Stimulated activated CD4-positive, alpha-beta T cell treated with anti-CD3 and anti-CD28 coated beads, Interleukin-15, amount 100 ng/mL, for 24 hours (primary cell): ENCODE data around the gene TBCD.
"Not testable (repeated sequence)": the region's sequence is repeated elsewhere in the genome, so short reads cannot be mapped to it uniquely, and the experiment has no call there.

Experiments used
- DNase-seq: peaks from one replicate; pipeline ENCODE4 v3.0.0-alpha.2; 2020

The TBCD gene

GRCh38 chr17:82941021-82942001 is 189.4 kb downstream of the TBCD start:
- DNase-seq, result no peak

- no peak for DNase-seq
Observed at GRCh38 chr17:82942166-82943130, 190.6 kb downstream of the TBCD start.

- DNase-seq, result no peak
Observed at GRCh38 chr17:82943339-82943738, 191.5 kb downstream of the TBCD start.

DNA sequence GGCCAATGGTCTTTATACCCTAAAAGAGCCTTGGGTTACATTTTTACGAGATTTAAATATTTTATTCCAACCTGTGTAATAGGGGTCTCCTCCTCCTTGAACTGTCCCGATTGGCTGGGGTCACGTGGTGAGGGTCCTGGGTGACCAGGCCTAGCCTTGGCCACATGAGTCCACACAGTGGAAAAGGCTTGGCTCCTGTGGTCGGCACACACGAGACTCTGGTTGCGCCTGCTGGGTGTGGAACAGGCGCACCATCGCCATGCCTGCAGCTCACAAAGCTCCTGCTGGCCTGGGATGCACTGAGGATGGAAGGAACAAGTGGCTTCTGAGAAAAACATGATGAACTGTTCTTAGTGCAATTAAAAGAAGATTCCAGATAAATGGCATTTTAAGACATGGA is 191.9 kb downstream of the TBCD start:
- no peak for DNase-seq

DNA sequence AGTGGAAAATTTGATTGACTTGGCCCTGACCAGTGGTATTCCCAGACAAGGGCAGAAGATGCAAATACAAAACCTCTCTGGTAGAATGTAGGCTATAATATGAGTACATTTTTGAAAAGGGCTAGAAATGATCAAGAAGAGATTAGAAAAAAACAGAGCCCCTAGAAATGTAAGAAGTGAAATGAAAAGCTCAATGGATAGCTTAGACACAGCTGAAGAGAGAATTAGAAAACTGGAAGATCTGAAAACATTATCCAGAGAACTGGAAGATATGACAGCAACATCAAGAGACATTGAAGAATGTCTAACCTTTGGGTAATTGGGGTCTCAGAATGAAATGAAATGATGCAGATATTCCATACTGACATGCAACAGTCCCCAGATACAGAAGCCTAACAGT is 193.1 kb downstream of the TBCD start:
- DNase-seq, result no peak

GRCh38 chr17:82946081-82946480 is 194.2 kb downstream of the TBCD start:
- DNase-seq, result no peak

DNA sequence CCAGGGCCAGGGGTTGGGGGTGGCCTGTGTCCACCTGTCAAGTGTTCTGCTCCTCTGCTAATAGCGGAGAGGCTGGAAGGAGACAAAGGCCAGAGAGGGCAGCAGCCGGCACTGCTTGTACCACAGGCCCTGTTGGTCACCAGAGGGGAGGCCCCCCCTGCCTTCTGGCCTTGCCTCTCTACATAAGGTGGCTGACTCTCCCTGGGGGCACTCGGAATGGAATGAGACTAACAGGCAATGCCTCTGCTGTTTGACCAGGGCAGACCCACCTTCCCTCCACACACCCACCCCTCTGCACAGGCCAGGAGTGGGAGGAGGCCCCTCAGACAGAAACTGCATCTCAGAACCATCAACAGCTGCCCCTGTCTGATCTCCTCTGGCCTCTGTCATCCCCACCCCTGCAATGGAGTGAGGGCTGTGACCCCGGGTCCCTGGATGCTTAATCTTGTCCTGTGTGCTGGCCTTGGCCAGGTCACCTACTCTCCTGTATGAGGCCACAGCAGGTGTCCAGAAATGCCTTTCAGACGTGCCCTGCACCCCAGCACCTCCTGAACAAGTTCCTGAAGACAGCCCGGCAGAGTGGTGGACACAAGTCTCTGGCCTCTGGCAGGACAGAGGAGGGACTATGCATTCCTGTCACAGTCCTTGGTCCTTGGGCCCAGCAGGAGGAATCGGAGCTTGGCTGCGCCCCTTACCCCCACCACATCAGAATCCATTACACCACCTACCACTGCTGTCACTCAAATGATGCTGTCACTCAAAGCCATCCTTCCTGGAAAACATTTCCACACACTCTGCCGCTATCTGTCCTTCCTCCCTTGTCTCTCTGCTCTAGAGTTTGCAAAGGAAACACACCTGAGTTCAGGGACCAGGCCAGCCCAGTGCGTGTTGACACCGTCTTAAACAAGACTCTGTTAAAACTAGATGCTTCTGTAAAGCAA is 195.5 kb downstream of the TBCD start:
- no peak for DNase-seq

DNA sequence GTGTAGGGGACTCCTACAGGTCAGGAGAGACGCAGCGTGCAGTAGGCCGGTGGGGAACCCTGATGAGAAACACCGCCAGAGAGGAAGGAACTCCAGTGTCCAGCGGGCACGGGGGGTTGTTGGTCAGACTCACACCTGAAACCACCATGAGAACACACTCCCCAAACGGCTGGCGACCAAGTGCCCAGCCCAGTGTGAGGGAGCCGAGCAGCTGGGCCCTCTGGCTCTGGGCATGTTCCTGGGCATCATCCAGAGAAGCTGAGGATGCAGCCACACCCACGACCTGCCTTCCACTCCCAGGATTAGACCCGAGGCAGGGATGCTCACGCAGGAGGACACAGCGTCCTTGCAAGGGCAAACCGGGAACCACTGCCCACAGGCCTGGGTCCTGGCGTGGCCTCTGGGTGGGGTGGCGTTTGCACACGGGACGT is 196.2 kb downstream of the TBCD start:
- no peak for DNase-seq

DNA sequence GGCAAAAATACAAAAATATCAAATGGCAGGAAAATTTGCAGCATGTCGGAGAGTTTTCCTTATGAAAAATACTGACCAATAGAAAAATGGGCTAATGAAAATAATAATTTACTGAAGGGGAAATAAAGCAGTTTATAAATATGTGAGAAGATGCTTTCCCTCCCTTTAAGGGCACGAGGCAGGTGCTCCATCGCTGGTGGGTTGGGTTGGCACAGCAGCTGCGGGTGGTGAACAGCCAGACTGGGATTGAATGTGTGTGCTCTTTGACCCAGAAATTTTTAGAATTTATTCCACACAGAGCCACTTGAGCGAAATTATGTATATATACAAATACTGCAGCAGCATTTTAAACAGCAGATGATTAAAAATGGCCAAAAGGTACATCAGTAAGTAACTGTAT is 197.1 kb downstream of the TBCD start:
- no peak for DNase-seq

DNA sequence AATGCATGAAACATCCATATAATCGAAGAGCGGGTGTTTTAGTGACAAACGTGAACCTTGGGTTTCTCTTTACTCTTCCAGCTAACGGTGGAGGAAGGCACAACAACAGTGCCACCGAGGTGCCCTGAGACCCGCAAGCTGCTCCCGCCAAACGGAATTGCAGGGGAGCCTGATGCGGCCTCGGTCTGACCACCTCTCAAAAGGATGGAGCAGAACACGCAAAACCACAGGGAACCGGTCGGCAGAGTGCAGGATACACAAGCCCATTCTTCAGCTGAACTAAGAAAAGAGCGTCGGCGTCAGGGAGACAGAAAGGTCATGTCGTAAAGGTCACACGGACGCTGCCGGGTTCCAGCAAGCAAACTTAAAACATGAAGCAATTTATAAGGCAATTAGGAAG is 197.5 kb downstream of the TBCD start:
- no peak for DNase-seq

- DNase-seq, result no peak
Observed at GRCh38 chr17:82949984-82950383, 198.1 kb downstream of the TBCD start.

GRCh38 chr17:82950525-82951102 is 198.7 kb downstream of the TBCD start:
- no peak for DNase-seq

- no peak for DNase-seq
Observed at GRCh38 chr17:82952019-82952418, 200.2 kb downstream of the TBCD start.

DNA sequence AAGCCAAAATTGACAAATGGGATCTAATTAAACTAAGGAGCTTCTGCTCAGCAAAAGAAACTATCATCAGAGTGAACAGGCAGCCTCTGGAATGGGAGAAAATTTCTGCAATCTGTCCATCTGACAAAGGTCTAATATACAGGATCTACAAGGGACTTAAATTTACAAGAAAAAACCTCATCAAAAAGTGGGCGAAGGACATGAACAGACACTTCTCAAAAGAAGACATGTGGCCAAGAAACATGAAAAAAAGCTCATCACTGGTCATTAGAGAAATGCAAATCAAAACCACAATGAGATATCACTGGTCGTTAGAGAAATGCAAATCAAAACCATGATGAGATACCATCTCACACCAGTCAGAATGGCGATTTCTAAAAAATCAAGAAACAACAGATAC is 203.2 kb downstream of the TBCD start:
- DNase-seq, result not testable (repeated sequence)

- DNase-seq, result not testable (repeated sequence)
Observed at GRCh38 chr17:82955627-82956026, 203.8 kb downstream of the TBCD start.

GRCh38 chr17:82956146-82956725 is 204.4 kb downstream of the TBCD start:
- DNase-seq, result no peak

- no peak for DNase-seq
Observed at GRCh38 chr17:82956726-82957468, 205.0 kb downstream of the TBCD start.

DNA sequence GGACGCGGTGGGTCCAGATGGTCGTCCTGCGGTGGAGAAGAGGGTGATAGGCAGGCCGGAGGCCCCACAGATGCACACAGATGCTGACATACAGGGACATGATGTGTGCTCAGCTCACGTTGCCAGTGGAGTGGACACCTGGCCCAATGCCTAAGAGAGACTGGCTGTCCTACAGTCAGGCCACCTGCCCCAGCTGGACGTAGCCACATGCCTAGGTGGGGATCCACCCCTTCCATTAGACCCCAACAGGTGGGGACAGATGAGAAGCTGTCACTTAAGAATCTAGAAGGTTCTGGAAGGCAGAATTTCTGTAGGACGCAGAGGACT is 205.6 kb downstream of the TBCD start:
- DNase-seq, result no peak

DNA sequence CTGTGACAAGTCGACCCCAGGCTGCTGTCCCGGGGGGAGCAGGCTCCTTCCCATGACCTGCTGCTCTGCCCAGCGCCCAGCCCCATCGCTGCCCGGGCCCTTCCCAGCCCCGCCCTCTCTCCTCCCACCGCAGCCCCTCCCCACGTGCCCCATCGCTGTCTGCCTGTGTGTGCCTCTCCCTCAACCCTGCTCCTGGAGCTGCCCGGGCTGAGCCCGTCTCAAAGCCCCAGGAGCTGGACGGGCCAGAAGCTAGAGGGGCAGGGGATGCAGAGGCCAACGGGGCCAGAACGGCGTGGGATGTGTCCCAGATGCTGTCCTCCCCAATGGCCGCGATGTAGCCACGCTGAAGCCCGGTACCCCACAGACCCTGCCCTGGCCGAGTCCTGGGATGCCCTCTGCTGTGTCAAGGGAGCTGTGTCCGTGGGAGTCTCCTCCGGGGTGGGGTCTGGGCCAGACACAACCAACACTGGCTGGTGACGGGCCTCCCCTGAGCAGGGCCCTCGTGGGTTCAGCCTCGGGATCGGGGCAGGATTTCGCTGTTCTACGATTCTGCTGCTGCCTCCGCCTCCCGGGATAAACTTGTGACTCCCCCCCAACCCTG is 206.2 kb downstream of the TBCD start:
- no peak for DNase-seq

DNA sequence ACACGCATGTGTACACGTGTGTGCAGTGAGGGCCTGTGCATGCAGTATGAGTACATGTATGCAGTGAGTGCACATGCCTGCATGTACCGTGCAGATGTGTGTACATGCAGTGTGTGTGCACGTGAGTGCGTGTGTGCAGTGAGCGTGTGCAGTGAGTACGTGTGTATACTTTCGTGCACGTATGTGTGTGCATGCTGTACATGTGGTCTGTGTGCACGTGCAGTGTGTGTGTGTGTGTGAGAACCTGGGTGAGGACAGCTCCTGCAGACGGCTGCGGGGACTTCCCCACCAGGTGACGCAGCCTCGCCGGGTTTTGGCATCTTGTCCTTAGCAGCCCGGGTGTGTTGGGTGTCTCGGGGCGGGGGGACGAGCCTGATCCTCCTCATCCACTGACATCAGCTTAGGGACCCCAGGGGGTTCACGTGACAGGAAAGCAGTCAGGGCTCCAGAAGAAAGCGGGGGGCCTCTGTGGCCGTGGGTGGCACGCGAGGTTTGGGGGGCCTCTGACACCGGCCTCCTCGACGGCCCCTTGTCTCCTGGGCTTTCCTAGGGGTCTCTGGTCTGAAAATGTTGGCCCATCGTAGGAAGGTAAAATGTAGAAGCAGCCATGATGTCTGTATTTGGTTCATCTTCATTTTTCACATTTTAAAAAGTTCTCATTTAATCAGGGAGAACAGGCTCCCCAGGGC is 207.5 kb downstream of the TBCD start:
- DNase-seq, result no peak
